ENCODE data around the gene MARCHF3.

DNA sequence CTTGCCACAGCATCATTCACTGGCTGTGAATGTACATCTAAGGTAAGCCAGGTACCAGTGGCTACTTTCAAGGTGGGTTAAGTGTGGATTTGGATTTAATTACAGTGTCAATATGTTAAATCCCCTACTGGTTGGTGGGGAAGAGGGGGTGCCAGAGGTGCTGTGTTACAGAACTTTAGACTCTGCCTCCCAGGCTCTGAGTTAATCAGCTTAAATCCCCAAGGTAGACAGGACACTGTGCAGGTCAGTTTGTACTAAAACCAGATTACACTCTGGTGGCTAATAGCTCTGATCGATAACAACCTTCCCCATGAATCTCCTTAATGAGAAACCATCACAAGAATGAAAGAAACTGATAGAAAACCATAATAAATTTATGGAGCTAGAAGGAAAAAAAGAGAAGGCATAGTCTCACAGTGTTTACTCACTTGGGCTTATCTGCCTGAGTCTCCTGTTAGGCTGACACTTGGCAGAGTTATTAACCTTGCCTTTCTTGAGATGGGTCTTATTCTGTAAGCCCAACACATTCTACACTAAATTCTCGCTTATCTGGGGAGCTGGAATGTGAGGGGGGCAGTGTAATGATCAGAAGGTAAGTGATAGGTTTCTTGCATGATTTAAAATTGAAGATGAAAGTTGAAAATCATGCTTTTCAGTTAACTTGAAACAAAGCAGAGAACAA lies 146.7 kb downstream of the MARCHF3 start:
- TF ChIP-seq EZH2 (IDR thresholded peaks at IDR 0.05): no peak
- TF ChIP-seq POLR2AphosphoS5 (IDR thresholded peaks at IDR 0.05; ENCODE audit: borderline replicate concordance, low read depth, low read length): no peak

Measured in SK-N-MC (cell line).